Nephron (organoid): ENCODE measurements around the gene KIRREL1.

Source experiments
- H3K27ac Mint-ChIP-seq, 3 experiments: 2 replicates each; pipeline ENCODE4 v1.8.0; 2020; ENCODE audit warnings: mixed read lengths in 3 of 3, mild to moderate bottlenecking in 2 of 3, moderate library complexity in 1 of 3
- H3K27me3 Mint-ChIP-seq: 2 replicates; pipeline ENCODE4 v1.8.0; 2021; ENCODE audit warnings: low read depth, mild to moderate bottlenecking, moderate library complexity, mixed read lengths
- H3K36me3 Mint-ChIP-seq: 2 replicates; pipeline ENCODE4 v1.8.0; 2020; ENCODE audit warnings: low read depth, mixed read lengths
- H3K4me1 Mint-ChIP-seq: 2 replicates; pipeline ENCODE4 v1.8.0; 2020; ENCODE audit warnings: mixed read lengths
- H3K4me3 Mint-ChIP-seq, 3 experiments: 2 replicates each; pipeline ENCODE4 v1.8.0; 2020; ENCODE audit warnings: mild to moderate bottlenecking in 3 of 3, mixed read lengths in 3 of 3, moderate library complexity in 2 of 3
- H3K9me3 Mint-ChIP-seq: 2 replicates; pipeline ENCODE4 v1.8.0; 2020; ENCODE audit warnings: mixed read lengths
- TF ChIP-seq, protein P1 (sequence below), 3 experiments: fragments of 200-600 bp; sonication (generic); IDR thresholded peaks; one replicate each; pipeline ENCODE4 v1.5.0; 2021; ENCODE audit warnings: antibody characterized with exemption in 3 of 3; ENCODE audit not compliant: unreplicated experiment in 3 of 3

KIRREL1 gene

DNA sequence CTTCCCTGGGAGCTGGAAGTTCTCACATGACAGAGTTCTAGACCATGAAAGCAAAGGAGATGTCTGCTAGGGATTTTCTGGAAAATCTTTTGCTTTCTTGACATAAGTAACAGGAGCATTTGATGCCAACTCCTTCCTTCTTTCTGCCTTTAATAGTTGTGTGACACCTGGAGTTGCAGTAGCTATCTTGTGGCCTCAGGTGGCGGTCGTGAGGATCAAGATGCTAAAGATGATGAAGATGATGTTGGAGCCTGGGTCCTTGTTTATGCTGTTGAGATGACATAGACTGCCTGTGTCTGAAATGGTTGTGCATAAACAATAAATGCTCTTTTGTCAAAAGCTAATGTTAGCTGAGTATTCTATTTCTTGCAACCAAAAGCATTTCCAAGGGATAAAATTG, 32.7 kb upstream of the KIRREL1 start:
- no peak overlapping the region for H3K4me3 Mint-ChIP-seq
- peaks cover 15% of the 10 kb centered on the region for H3K4me1 Mint-ChIP-seq
- peaks cover 28% of the 10 kb centered on the region for H3K27me3 Mint-ChIP-seq
- no peak overlapping the region for H3K27ac Mint-ChIP-seq
- TF ChIP-seq, protein P1, sequence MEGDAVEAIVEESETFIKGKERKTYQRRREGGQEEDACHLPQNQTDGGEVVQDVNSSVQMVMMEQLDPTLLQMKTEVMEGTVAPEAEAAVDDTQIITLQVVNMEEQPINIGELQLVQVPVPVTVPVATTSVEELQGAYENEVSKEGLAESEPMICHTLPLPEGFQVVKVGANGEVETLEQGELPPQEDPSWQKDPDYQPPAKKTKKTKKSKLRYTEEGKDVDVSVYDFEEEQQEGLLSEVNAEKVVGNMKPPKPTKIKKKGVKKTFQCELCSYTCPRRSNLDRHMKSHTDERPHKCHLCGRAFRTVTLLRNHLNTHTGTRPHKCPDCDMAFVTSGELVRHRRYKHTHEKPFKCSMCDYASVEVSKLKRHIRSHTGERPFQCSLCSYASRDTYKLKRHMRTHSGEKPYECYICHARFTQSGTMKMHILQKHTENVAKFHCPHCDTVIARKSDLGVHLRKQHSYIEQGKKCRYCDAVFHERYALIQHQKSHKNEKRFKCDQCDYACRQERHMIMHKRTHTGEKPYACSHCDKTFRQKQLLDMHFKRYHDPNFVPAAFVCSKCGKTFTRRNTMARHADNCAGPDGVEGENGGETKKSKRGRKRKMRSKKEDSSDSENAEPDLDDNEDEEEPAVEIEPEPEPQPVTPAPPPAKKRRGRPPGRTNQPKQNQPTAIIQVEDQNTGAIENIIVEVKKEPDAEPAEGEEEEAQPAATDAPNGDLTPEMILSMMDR (IDR thresholded peaks at IDR 0.05; ENCODE audit: unreplicated experiment in 3 of 3): no peak
- no peaks in the 10 kb centered on the region for H3K36me3 Mint-ChIP-seq
- H3K9me3 Mint-ChIP-seq: no peaks in the 10 kb centered on the region

DNA sequence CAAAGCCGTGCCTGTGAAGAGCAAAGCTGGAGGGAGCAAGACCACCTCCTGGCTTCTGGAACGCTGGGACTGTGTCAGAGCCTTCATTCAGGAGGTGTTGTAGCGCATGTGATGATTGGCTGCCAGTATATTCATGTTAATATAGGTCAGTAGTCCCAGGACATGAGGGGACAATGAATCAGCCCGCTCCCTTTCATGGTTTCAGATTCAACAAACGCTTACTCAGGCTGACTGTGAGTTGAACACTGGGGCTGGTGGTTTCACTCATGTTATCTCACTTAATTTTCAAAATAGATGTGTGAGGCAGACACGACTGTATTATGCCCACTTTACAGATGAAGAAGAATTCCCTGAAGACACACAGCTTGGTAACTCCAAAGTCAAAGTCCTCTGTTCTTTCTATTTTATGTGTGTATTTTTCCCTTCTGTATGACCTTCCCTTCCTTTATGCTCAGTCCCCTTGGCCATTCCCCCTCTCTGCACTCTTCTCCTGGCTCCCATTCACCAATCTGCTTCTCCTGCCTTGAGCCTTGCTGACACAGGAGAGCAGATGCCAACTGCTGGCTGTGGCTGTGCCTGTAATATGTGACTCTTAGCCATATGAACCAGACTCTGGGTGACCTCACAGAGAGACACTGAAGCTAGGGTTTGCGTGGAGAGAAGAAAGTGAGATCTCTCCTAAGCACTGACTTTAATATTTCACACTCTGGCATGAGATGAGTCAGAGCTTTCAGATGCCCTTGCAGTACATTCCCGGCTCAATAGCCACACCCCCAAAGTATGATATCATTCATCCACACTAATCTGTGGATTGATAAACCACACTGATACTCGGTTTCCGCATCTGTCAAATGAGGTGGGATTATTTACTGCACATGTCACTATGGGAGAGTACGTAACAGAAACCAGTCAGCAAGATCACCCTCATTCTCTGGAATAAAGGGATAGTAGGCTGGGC, 31.4 kb upstream of the KIRREL1 start:
- H3K9me3 Mint-ChIP-seq: no peaks in the 10 kb centered on the region
- H3K27ac Mint-ChIP-seq: no peak overlapping the region
- TF ChIP-seq, protein P1 (IDR thresholded peaks at IDR 0.05; ENCODE audit: unreplicated experiment in 3 of 3): no peak
- peaks cover 23% of the 10 kb centered on the region for H3K4me1 Mint-ChIP-seq
- no peak overlapping the region for H3K4me3 Mint-ChIP-seq
- peaks cover 24% of the 10 kb centered on the region for H3K27me3 Mint-ChIP-seq
- no peaks in the 10 kb centered on the region for H3K36me3 Mint-ChIP-seq

DNA sequence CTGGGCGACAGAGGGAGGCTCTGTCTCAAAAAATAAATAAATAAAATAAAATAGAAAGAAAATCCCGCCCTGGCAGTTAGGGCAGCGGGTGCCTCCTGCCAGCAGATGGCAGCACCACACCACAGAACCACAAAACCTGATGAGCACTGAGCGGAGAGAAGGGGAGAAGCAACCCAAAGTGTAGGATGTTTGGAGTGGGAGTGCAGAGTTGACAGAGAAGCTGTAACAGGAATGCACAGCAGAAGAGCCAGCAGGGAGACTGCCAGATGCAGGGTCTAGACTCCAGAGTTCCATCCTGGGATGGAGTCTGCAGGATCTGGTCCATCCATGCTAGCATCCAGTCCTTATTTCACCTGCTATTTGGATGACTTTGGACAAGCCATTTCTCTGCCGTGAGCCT, 29.7 kb upstream of the KIRREL1 start:
- no peak overlapping the region for H3K4me3 Mint-ChIP-seq
- H3K36me3 Mint-ChIP-seq: peaks cover 4% of the 10 kb centered on the region
- H3K27ac Mint-ChIP-seq: peak overlapping the region; percentile 43 to 97 (median 74)
- TF ChIP-seq, protein P1 (IDR thresholded peaks at IDR 0.05; ENCODE audit: unreplicated experiment in 3 of 3): peak; percentile 94 to 99 (median 98)
- peaks cover 19% of the 10 kb centered on the region for H3K4me1 Mint-ChIP-seq
- peaks cover 20% of the 10 kb centered on the region for H3K27me3 Mint-ChIP-seq
- no peaks in the 10 kb centered on the region for H3K9me3 Mint-ChIP-seq

DNA sequence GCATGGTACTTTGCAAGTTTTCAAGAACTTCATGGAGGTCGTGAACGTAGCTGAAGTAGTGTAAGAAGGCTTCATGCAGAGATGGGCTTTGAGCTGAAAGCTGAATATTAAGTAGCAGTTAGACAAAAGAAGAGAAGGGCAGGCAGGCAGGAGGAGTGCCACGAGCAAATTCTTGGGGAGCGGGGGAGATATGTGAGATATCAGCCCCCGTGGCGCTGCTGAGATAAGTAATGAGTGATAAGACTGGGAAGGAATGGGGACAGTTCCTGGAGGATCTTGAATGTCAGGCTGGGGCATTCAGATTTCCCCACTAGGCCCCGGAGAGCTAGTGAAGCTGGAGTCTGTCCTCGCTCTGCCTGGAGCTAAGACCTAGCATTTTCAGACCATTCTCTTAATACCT, 27.9 kb upstream of the KIRREL1 start:
- Mint-ChIP-seq H3K4me3 (no peak overlapping the region), H3K27ac (peak overlapping the region; percentile 73 to 97 (median 93)), H3K27me3 (peaks cover 13% of the 10 kb centered on the region), H3K9me3 (no peaks in the 10 kb centered on the region), H3K36me3 (peaks cover 4% of the 10 kb centered on the region), H3K4me1 (peaks cover 29% of the 10 kb centered on the region)
- TF ChIP-seq, protein P1 (IDR thresholded peaks at IDR 0.05; ENCODE audit: unreplicated experiment in 3 of 3): no peak

DNA sequence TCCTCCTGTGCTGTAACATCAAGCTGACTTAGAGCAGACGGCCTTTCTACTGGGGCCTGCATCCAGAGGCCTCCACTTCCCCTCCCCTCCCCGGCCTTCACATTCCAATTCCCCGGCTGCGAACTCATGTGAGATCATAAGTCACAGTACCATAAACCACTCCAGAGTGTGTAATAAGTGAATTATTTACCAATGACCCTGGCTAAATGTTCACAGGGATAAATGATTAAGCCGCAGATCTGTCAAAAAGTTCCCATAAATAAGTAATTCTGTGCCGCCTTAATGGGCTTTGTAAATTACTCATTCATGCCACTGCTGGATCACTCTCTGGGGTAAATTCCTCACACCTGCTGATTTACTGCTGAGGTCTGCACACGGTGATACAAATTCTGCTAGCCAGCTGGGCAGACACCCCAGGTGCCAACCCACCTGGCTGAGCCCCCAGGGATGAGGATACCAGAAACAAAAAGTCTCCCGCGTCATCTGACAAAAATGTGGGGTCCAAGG, 27.4 kb upstream of the KIRREL1 start:
- peaks cover 29% of the 10 kb centered on the region for H3K4me1 Mint-ChIP-seq
- peaks cover 8% of the 10 kb centered on the region for H3K27me3 Mint-ChIP-seq
- peak overlapping the region in 1 of 3 experiments; percentile 37 for H3K4me3 Mint-ChIP-seq
- TF ChIP-seq, protein P1 (IDR thresholded peaks at IDR 0.05; ENCODE audit: unreplicated experiment in 3 of 3): no peak
- H3K36me3 Mint-ChIP-seq: peaks cover 4% of the 10 kb centered on the region
- no peaks in the 10 kb centered on the region for H3K9me3 Mint-ChIP-seq
- peak overlapping the region; percentile 73 to 97 (median 93) for H3K27ac Mint-ChIP-seq
